Measurements from ENCODE around the gene CTNNA2.

Gene CTNNA2

DNA sequence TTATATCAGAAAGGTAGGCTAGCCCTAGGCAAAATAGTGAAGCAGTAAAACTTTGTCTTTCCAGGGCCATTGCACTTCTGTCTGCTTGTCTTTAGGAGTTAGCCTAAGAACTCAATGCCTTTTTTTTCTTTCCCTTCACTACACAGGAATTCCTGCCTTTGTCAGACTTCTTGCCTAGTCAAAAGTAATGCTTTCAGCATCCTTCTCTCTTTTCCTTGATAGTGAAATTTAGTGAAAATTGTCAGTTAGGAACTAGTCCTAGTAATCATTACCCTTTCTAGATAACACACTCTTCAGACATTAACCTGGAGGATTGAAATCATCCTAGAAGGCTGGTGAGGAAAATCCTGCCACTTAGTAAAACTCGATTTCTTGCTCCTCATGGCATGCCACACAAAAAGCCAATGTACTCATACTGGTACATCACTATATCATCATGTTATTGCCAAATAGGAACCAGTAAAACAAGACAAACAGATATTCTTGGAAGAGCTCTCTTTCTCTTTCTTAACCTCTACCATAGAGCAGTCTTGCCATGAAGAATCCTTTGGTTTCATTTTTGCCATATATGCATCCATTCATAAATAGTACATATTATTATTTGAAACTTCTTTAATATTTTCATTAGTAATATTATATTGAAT is 320.5 kb downstream of the CTNNA2 start:
- no peaks in the 10 kb centered on the region for H3K4me1 Mint-ChIP-seq (ENCODE audit: low read depth in 2 of 2)
- ATAC-seq (replicated peaks) = no peak
- H3K9me3 Mint-ChIP-seq = peaks cover 7 to 10% of the 10 kb centered on the region in 2 donors
- no peaks in the 10 kb centered on the region for H3K36me3 Mint-ChIP-seq (ENCODE audit: insufficient read depth)
- no peaks in the 10 kb centered on the region for H3K27me3 Mint-ChIP-seq
- no peak for DNase-seq
- H3K27ac Mint-ChIP-seq = no peak overlapping the region
- no peak overlapping the region for H3K4me3 Mint-ChIP-seq

DNA sequence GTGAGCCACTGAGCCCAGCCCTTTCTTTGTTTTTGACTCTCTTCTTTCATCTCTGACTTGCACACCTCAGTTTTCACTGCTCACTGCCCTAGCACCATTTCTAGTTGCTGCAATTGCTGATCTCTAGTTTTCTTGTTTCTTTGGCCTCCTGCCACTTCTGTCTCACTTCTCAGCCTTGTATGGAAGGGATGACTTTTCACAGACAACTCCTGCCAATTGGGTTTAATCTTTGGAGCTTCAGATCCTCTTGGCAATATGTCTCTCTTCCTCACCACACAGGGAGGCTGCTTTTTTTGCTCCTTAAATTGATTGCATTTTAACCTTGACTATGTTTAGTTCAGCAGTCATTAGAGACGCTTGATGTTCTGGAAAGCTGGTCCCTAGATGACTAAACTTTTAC is 323.1 kb downstream of the CTNNA2 start:
- H3K36me3 Mint-ChIP-seq (ENCODE audit: insufficient read depth) = no peaks in the 10 kb centered on the region
- ATAC-seq (replicated peaks) (no peak), DNase-seq (no peak)
- H3K4me1 Mint-ChIP-seq (ENCODE audit: low read depth in 2 of 2) = no peaks in the 10 kb centered on the region
- peaks cover 7 to 9% of the 10 kb centered on the region in 2 donors for H3K9me3 Mint-ChIP-seq
- H3K4me3 Mint-ChIP-seq = no peak overlapping the region
- no peaks in the 10 kb centered on the region for H3K27me3 Mint-ChIP-seq
- no peak overlapping the region for H3K27ac Mint-ChIP-seq

DNA sequence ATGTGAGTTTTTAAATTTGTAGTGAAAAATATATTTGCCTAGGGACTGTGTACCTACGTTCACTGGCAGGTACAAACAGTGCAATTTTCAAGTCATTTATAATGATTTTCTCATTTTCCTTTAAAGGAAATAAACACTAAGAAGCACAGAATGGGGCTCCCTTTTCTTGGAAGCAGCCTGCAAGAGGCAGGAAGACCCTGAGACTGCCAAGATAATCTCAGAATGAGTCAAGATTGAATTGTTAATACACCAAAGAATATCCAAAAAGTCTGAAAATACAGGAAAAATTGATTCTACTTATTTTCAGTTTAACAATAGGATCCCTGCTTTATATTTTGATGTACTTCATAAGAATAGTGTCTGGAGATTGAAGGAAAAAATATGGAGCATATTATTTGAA is 331.2 kb downstream of the CTNNA2 start:
- Mint-ChIP-seq H3K27ac (no peak overlapping the region), H3K27me3 (no peaks in the 10 kb centered on the region), H3K4me1 (ENCODE audit: low read depth in 2 of 2) (no peaks in the 10 kb centered on the region), H3K4me3 (no peak overlapping the region), H3K9me3 (peaks cover 0 to 4% of the 10 kb centered on the region in 2 donors), H3K36me3 (ENCODE audit: insufficient read depth) (no peaks in the 10 kb centered on the region)
- DNase-seq (no peak), ATAC-seq (replicated peaks) (no peak)

DNA sequence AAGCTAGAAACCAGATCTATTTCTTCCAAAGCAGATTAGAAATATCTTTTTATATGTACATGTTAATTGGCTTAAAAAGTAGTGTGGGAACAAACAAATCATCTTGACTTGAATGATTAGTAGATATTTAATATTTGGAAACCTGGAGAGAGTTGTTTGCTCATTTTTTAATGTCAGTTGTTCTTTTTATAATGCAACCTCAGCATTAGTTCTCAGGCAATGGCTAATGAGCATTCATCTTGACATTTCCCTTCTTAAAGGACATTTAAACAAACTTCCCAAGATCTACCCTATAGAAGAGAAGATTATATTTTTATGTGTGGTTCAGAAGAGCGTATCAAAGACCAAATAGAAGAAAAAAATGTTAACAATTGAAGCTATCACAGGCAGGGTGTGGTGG is 334.0 kb downstream of the CTNNA2 start:
- Mint-ChIP-seq H3K4me1 (ENCODE audit: low read depth in 2 of 2) (no peaks in the 10 kb centered on the region), H3K27me3 (no peaks in the 10 kb centered on the region), H3K27ac (no peak overlapping the region), H3K36me3 (ENCODE audit: insufficient read depth) (no peaks in the 10 kb centered on the region), H3K4me3 (no peak overlapping the region), H3K9me3 (peaks cover 0 to 2% of the 10 kb centered on the region in 2 donors)
- no peak for ATAC-seq (replicated peaks)
- DNase-seq = no peak

DNA sequence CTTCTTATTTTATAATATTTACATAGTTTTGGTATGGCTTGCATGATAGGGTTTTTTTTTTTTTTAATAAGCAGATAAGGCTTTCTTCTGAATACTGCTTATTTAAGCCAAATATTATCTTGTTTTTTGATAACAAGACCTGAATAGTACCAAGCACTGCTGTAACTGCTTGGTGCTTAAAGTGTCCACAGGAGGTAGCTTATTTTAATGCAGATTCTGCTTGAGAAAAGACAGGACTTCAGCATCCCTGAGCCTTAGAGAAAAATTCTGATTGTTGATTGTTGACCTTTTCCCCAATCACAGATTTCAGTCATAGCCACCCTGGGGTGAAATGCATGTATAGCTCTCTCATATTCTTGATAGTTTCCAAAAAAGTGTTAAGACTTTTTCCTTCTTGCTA is 336.4 kb downstream of the CTNNA2 start:
- no peak overlapping the region for H3K4me3 Mint-ChIP-seq
- H3K4me1 Mint-ChIP-seq (ENCODE audit: low read depth in 2 of 2) = no peaks in the 10 kb centered on the region
- no peaks in the 10 kb centered on the region for H3K27me3 Mint-ChIP-seq
- no peak for ATAC-seq (replicated peaks)
- no peaks in the 10 kb centered on the region for H3K36me3 Mint-ChIP-seq (ENCODE audit: insufficient read depth)
- no peak overlapping the region for H3K27ac Mint-ChIP-seq
- H3K9me3 Mint-ChIP-seq = peaks cover 0 to 2% of the 10 kb centered on the region in 2 donors
- no peak for DNase-seq

DNA sequence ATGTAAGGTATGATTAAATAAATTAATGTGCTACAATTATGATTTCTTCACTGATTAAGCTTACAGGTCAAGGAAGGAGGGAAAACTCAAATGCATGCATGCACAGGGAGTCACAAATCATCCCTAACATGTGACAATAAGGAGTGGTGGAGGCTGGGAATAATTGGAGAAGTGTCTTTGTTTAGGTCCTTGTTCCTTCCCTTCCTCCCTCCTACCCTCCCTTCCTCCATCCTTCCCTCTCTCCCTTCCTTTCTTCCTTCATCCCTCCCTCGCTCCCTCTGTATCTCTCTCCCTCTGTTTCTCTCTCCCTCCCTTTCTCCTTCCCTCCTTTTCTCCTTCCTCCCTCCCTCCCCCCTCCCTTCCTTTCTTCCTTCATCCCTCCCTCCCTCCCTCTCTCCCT is 337.1 kb downstream of the CTNNA2 start:
- ATAC-seq (replicated peaks) (no peak), DNase-seq (no peak)
- H3K27me3 Mint-ChIP-seq = no peaks in the 10 kb centered on the region
- H3K27ac Mint-ChIP-seq = no peak overlapping the region
- peaks cover 2 to 3% of the 10 kb centered on the region in 2 donors for H3K9me3 Mint-ChIP-seq
- no peak overlapping the region for H3K4me3 Mint-ChIP-seq
- H3K36me3 Mint-ChIP-seq (ENCODE audit: insufficient read depth) = no peaks in the 10 kb centered on the region
- no peaks in the 10 kb centered on the region for H3K4me1 Mint-ChIP-seq (ENCODE audit: low read depth in 2 of 2)

DNA sequence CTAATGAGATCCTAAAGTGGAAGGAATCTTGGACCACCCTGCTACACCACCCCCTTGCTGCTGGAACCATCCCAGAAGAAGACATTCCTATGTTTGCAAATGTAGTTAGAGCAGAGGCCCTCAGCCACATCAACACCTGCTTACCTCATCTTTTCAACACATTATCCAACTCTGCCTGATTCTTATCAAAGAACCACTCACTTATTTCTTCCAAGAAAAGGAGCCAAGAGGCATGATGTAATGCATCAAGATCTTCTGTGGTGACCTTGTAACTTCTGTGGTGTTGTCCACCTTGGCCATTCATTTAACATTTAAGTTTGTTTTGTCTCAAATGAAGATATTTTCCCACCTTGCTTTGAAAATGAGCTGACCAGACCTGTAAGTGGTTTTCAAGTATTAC is 338.1 kb downstream of the CTNNA2 start:
- Mint-ChIP-seq H3K4me1 (ENCODE audit: low read depth in 2 of 2) (no peaks in the 10 kb centered on the region), H3K36me3 (ENCODE audit: insufficient read depth) (no peaks in the 10 kb centered on the region), H3K27me3 (no peaks in the 10 kb centered on the region), H3K27ac (no peak overlapping the region), H3K4me3 (no peak overlapping the region), H3K9me3 (peaks cover 7 to 8% of the 10 kb centered on the region in 2 donors)
- ATAC-seq (replicated peaks) (no peak), DNase-seq (no peak)

DNA sequence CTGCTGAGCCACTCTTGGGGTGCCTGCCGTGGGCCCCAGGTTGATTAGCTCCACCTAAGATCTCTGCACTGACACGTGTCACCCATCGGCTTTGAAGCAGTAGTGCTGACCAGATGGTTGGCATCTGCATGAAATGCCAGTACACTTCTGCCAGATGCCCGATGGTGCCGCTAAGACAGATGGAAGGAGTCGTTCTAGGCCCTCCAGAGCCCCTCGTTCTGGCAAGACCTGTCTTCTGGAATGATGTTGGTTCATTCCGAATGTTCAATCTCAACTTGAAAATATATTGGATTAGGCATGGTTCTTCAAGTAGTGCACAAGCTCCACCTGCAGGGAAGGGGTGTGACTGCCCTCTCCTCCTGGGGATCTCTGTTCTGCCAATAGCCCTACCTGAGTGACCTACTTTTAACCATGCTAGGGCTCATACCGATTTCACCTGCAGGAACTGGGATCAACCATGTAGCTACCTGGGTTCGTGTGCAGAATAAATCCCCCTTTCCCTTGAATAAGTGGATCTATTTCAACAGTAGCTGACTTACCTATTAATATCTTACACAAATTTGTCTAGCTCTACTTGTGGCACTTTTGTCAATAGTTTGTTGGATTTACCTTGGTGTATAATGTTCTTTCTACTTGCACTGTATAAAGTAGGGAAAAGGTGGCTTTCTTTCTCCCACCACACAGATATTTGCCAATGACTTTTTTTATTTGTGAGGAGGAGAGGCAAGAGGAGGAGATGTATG is 342.6 kb downstream of the CTNNA2 start:
- H3K4me3 Mint-ChIP-seq = no peak overlapping the region
- DNase-seq = no peak
- H3K4me1 Mint-ChIP-seq (ENCODE audit: low read depth in 2 of 2) = no peaks in the 10 kb centered on the region
- ATAC-seq (replicated peaks) = no peak
- no peak overlapping the region for H3K27ac Mint-ChIP-seq
- H3K36me3 Mint-ChIP-seq (ENCODE audit: insufficient read depth) = no peaks in the 10 kb centered on the region
- H3K9me3 Mint-ChIP-seq = peaks cover 16% of the 10 kb centered on the region in 2 donors
- H3K27me3 Mint-ChIP-seq = no peaks in the 10 kb centered on the region

DNA sequence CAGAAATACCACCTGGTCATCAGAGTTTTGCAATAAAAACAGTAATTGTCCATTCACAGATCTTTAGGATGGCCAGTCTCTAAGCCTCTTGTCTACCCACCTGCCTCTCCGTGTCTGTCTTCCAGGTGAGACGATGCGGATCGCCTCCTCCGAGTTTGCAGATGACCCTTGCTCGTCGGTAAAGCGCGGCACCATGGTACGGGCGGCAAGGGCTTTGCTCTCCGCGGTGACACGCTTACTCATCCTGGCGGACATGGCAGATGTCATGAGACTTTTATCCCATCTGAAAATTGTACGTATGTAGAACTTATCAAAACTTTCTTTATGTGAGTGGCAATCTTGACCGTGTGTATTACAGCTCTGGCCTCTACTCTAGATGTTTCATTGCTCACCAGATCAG is 345.0 kb downstream of the CTNNA2 start:
- no peak overlapping the region for H3K27ac Mint-ChIP-seq
- H3K27me3 Mint-ChIP-seq = no peaks in the 10 kb centered on the region
- peaks cover 16% of the 10 kb centered on the region in 2 donors for H3K9me3 Mint-ChIP-seq
- no peaks in the 10 kb centered on the region for H3K36me3 Mint-ChIP-seq (ENCODE audit: insufficient read depth)
- H3K4me3 Mint-ChIP-seq = no peak overlapping the region
- ATAC-seq (replicated peaks) (no peak), DNase-seq (no peak)
- H3K4me1 Mint-ChIP-seq (ENCODE audit: low read depth in 2 of 2) = no peaks in the 10 kb centered on the region

DNA sequence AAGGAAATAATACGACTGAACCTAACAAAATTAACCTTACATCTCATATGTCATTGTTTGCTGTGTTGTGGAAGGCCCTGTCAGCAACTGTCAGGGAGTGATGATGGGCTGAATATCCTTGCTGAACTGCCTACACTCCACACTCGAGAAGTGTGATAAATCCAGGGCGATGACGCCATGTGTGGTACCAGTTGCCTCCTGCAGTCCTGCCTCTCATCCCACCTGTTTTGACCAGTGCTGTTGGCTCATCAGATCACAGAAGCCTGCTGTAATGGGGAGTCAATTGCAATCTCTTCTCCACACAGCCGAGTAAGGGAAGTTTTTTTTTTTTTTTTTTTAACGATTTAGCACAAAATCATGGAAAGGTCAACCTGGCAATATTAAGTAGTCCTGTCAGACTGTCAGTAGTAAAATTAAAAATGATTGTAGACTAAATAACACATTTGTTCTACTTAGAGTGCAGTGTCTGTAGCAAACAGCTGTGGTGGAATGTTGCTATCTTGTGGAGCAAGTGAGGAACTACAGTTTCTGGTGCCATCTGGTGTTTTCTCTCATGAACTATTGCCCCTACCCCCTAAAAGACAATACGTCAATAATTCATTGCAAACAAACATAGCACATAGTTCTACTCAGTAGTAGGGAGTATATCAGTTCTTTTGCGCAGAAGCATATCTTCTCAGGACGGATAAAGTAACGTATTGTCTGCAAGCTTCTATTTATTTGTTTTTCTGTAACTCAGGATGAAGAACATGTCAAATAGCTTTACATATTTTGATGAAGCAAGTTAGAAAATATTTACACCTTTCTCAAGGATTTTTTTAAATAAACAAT is 347.6 kb downstream of the CTNNA2 start:
- H3K27me3 Mint-ChIP-seq = no peaks in the 10 kb centered on the region
- no peaks in the 10 kb centered on the region for H3K4me1 Mint-ChIP-seq (ENCODE audit: low read depth in 2 of 2)
- no peak overlapping the region for H3K4me3 Mint-ChIP-seq
- ATAC-seq (replicated peaks) (no peak), DNase-seq (no peak)
- no peaks in the 10 kb centered on the region for H3K36me3 Mint-ChIP-seq (ENCODE audit: insufficient read depth)
- H3K27ac Mint-ChIP-seq = no peak overlapping the region
- peaks cover 15 to 18% of the 10 kb centered on the region in 2 donors for H3K9me3 Mint-ChIP-seq

DNA sequence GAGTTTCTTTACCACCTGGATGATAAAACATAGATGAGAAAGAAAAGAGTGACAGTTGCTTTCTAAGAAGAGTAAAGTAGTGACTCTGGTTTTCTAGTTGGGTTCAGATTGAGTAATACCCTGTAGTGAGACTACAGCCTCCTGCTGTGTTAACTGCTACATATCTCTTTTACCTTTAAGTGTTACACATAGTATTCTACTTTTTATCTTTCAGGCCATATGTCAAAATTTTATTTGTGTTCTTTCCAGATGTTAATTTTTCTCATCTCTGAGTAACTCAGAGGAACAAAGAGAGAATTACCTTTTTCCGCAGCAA is 348.2 kb downstream of the CTNNA2 start:
- Mint-ChIP-seq H3K9me3 (peaks cover 14 to 18% of the 10 kb centered on the region in 2 donors), H3K27me3 (no peaks in the 10 kb centered on the region), H3K36me3 (ENCODE audit: insufficient read depth) (no peaks in the 10 kb centered on the region), H3K4me1 (ENCODE audit: low read depth in 2 of 2) (no peaks in the 10 kb centered on the region), H3K27ac (no peak overlapping the region), H3K4me3 (no peak overlapping the region)
- ATAC-seq (replicated peaks) = no peak
- no peak for DNase-seq

DNA sequence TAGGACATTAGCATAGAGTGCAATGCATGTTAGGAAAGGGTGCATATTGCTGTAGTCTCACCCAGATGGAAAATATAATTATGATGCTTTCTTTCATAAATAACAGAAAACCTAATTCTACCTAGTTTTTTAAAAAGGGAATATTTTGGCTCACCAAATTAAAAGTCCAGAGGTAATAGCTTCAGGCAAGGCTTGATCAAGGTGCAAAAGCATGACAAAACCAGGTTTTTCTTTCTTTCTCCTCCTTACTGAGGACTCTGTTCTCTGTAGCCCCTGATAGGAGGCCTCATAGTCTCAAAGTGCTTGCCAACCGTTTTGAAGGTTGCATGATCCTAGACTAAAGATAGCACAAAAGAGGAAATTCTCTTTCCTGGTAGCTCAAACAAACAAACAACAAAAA is 349.9 kb downstream of the CTNNA2 start:
- no peak for ATAC-seq (replicated peaks)
- Mint-ChIP-seq H3K36me3 (ENCODE audit: insufficient read depth) (no peaks in the 10 kb centered on the region), H3K4me3 (no peak overlapping the region)

DNA sequence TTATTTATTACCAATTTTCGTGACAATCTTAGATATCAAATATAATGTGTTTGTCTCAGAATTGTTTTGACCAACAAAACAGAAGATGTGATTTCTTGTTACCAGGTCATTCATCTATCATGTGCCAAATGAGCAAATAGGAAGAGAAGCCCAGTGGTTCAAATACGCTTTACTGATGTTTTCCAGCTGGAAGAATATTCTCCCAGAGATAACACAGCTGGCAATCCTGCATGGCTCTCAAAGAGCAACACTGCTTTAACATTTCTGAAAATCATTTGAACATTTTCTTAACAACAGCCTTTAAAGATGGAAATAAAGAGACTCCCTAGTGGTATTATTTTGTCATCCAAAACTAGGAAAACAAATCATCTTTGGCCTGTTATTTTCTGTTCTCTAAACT is 359.8 kb downstream of the CTNNA2 start:
- DNase-seq (no peak), ATAC-seq (replicated peaks) (no peak)
- no peak overlapping the region for H3K27ac Mint-ChIP-seq
- H3K4me1 Mint-ChIP-seq (ENCODE audit: low read depth in 2 of 2) = no peaks in the 10 kb centered on the region
- H3K36me3 Mint-ChIP-seq (ENCODE audit: insufficient read depth) = no peaks in the 10 kb centered on the region
- H3K4me3 Mint-ChIP-seq = no peak overlapping the region
- peaks cover 2 to 8% of the 10 kb centered on the region in 2 donors for H3K9me3 Mint-ChIP-seq
- H3K27me3 Mint-ChIP-seq = no peaks in the 10 kb centered on the region

More for the DNA sequence above, 349.9 kb downstream of the CTNNA2 start:
- H3K27me3 Mint-ChIP-seq = no peaks in the 10 kb centered on the region
- H3K4me1 Mint-ChIP-seq (ENCODE audit: low read depth in 2 of 2) = no peaks in the 10 kb centered on the region
- peaks cover 8 to 10% of the 10 kb centered on the region in 2 donors for H3K9me3 Mint-ChIP-seq
- no peak for DNase-seq
- H3K27ac Mint-ChIP-seq = no peak overlapping the region

DNA sequence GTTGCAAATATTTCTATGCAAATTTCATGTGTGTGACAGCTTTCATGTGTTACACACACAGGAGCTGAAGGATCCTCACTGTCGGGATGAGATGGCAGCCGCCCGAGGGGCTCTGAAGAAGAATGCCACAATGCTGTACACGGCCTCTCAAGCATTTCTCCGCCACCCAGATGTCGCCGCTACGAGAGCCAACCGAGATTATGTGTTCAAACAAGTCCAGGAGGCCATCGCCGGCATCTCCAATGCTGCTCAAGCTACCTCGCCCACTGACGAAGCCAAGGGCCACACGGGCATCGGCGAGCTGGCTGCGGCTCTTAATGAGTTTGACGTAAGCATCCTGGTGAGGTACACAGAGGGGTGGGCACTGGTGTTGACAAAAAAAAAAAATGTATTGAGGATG is 361.2 kb downstream of the CTNNA2 start:
- Mint-ChIP-seq H3K27ac (no peak overlapping the region), H3K9me3 (peaks cover 3 to 12% of the 10 kb centered on the region in 2 donors), H3K36me3 (ENCODE audit: insufficient read depth) (no peaks in the 10 kb centered on the region), H3K4me3 (no peak overlapping the region), H3K4me1 (ENCODE audit: low read depth in 2 of 2) (no peaks in the 10 kb centered on the region), H3K27me3 (no peaks in the 10 kb centered on the region)
- ATAC-seq (replicated peaks) (no peak), DNase-seq (no peak)

Measured in effector memory CD8-positive, alpha-beta T cell (primary cell).